ENCODE measurements around the gene SPOCK1.

The SPOCK1 gene

GRCh38 chr5:137491121-137491520, 8.0 kb downstream of the SPOCK1 start:
- FAIRE-seq: no peak

- FAIRE-seq: no peak
Observed at GRCh38 chr5:137490591-137490990, 8.5 kb downstream of the SPOCK1 start.

GRCh38 chr5:137488974-137489373, 10.2 kb downstream of the SPOCK1 start:
- no peak for FAIRE-seq

GRCh38 chr5:137488516-137488915, 10.6 kb downstream of the SPOCK1 start:
- FAIRE-seq: no peak

GRCh38 chr5:137487600-137487999, 11.5 kb downstream of the SPOCK1 start:
- FAIRE-seq: no peak

- FAIRE-seq: no peak
Observed at GRCh38 chr5:137486707-137487106, 12.4 kb downstream of the SPOCK1 start.

GRCh38 chr5:137481596-137481995, 17.5 kb downstream of the SPOCK1 start:
- FAIRE-seq: no peak

GRCh38 chr5:137478043-137478442, 21.1 kb downstream of the SPOCK1 start:
- FAIRE-seq: no peak

GRCh38 chr5:137470921-137471220, 28.3 kb downstream of the SPOCK1 start:
- FAIRE-seq: no peak

GRCh38 chr5:137470111-137470920, 28.8 kb downstream of the SPOCK1 start:
- no peak for FAIRE-seq

- FAIRE-seq: no peak
Observed at GRCh38 chr5:137466889-137467288, 32.2 kb downstream of the SPOCK1 start.

- no peak for FAIRE-seq
Observed at GRCh38 chr5:137465930-137466329, 33.2 kb downstream of the SPOCK1 start.

- no peak for FAIRE-seq
Observed at GRCh38 chr5:137462816-137463520, 36.2 kb downstream of the SPOCK1 start.

- FAIRE-seq: no peak
Observed at GRCh38 chr5:137462265-137462590, 36.9 kb downstream of the SPOCK1 start.

GRCh38 chr5:137461391-137462264, 37.5 kb downstream of the SPOCK1 start:
- FAIRE-seq: no peak

- FAIRE-seq: no peak
Observed at GRCh38 chr5:137454671-137455070, 44.5 kb downstream of the SPOCK1 start.

GRCh38 chr5:137453483-137454080, 45.5 kb downstream of the SPOCK1 start:
- FAIRE-seq: no peak

GRCh38 chr5:137450759-137451158, 48.4 kb downstream of the SPOCK1 start:
- no peak for FAIRE-seq

- FAIRE-seq: no peak
Observed at GRCh38 chr5:137448868-137449267, 50.3 kb downstream of the SPOCK1 start.

GRCh38 chr5:137446615-137447014, 52.5 kb downstream of the SPOCK1 start:
- no peak for FAIRE-seq

- FAIRE-seq: no peak
Observed at GRCh38 chr5:137446151-137446550, 53.0 kb downstream of the SPOCK1 start.

- FAIRE-seq: no peak
Observed at GRCh38 chr5:137442660-137443059, 56.5 kb downstream of the SPOCK1 start.

- FAIRE-seq: no peak
Observed at GRCh38 chr5:137441476-137441875, 57.6 kb downstream of the SPOCK1 start.

Measured in colon (tissue), 2 donors.